GM12892 (cell line): ENCODE data around the gene RPTOR.

Experiments
- DNase-seq: peaks from one replicate; pipeline ENCODE4 v3.0.0; 2011; ENCODE audit not compliant: insufficient read length
- FAIRE-seq: peaks from 2 replicates; lab custom pipeline; 2011; peaks lifted over from hg19 to GRCh38; lab: Jason Lieb, UNC
- POLR2A ChIP-seq: IDR thresholded peaks from 2 replicates; pipeline ENCODE4 v1.6.1; 2011; ENCODE audit warnings: low read depth, low read length, control low read depth
- POLR2AphosphoS5 ChIP-seq: IDR thresholded peaks from 2 replicates; pipeline ENCODE4 v1.6.1; 2011; ENCODE audit warnings: low read depth, low read length, control low read depth
- TAF1 ChIP-seq: IDR thresholded peaks from 2 replicates; pipeline ENCODE4 v1.6.1; 2011; ENCODE audit warnings: low read depth, mild to moderate bottlenecking, control low read depth, low read length, borderline replicate concordance

RPTOR gene

GRCh38 chr17:80538484-80538883 lies 6.2 kb upstream of the RPTOR start:
- TF ChIP-seq TAF1: no peak
- no peak for TF ChIP-seq POLR2AphosphoS5
- TF ChIP-seq POLR2A: no peak
- no peak for DNase-seq
- no peak for FAIRE-seq

GRCh38 chr17:80539022-80539641 lies 5.5 kb upstream of the RPTOR start:
- DNase-seq (no peak), FAIRE-seq (no peak)
- TF ChIP-seq POLR2AphosphoS5 (no peak), POLR2A (no peak), TAF1 (no peak)

GRCh38 chr17:80545499-80545826 lies 825 bp downstream of the RPTOR start:
- DNase-seq (no peak), FAIRE-seq (no peak)
- TF ChIP-seq POLR2A (no peak), TAF1 (no peak), POLR2AphosphoS5 (no peak)

- TF ChIP-seq POLR2AphosphoS5 (no peak), TAF1 (no peak), POLR2A (no peak)
- FAIRE-seq (no peak), DNase-seq (no peak)
Measured at GRCh38 chr17:80546267-80546666, 1.6 kb downstream of the RPTOR start.

GRCh38 chr17:80552523-80552922 lies 7.9 kb downstream of the RPTOR start:
- FAIRE-seq: no peak
- DNase-seq: no peak
- no peak for TF ChIP-seq TAF1

GRCh38 chr17:80555266-80555665 lies 10.6 kb downstream of the RPTOR start:
- TF ChIP-seq POLR2AphosphoS5 (no peak), TAF1 (no peak), POLR2A (no peak)
- DNase-seq: no peak
- no peak for FAIRE-seq

GRCh38 chr17:80558046-80558445 lies 13.4 kb downstream of the RPTOR start:
- TF ChIP-seq POLR2A: no peak
- TF ChIP-seq POLR2AphosphoS5: no peak
- no peak for TF ChIP-seq TAF1
- DNase-seq (no peak), FAIRE-seq (no peak)

- DNase-seq: no peak
- no peak for TF ChIP-seq TAF1
- no peak for TF ChIP-seq POLR2A
- no peak for TF ChIP-seq POLR2AphosphoS5
Measured at GRCh38 chr17:80559825-80560251, 15.2 kb downstream of the RPTOR start.

GRCh38 chr17:80561541-80562114 lies 17.0 kb downstream of the RPTOR start:
- DNase-seq (no peak), FAIRE-seq (no peak)
- TF ChIP-seq TAF1 (no peak), POLR2AphosphoS5 (no peak), POLR2A (no peak)

More at GRCh38 chr17:80559825-80560251, 15.2 kb downstream of the RPTOR start:
- FAIRE-seq: no peak

GRCh38 chr17:80564545-80564944 lies 19.9 kb downstream of the RPTOR start:
- DNase-seq: no peak
- TF ChIP-seq POLR2A (no peak), POLR2AphosphoS5 (no peak), TAF1 (no peak)
- no peak for FAIRE-seq

- FAIRE-seq (no peak), DNase-seq (no peak)
- TF ChIP-seq TAF1: no peak
- TF ChIP-seq POLR2A: no peak
- no peak for TF ChIP-seq POLR2AphosphoS5
Measured at GRCh38 chr17:80565343-80566053, 20.9 kb downstream of the RPTOR start.

- no peak for FAIRE-seq
- DNase-seq: no peak
Measured at GRCh38 chr17:80566054-80566400, 21.4 kb downstream of the RPTOR start.

GRCh38 chr17:80568246-80568645 lies 23.6 kb downstream of the RPTOR start:
- FAIRE-seq: no peak
- TF ChIP-seq POLR2AphosphoS5 (no peak), POLR2A (no peak), TAF1 (no peak)
- no peak for DNase-seq

More at GRCh38 chr17:80566054-80566400, 21.4 kb downstream of the RPTOR start:
- no peak for TF ChIP-seq POLR2AphosphoS5
- no peak for TF ChIP-seq TAF1
- TF ChIP-seq POLR2A: no peak
